Panc1 (cell line): ENCODE data around the gene HNRNPDL.

Experiments
- CTCF ChIP-seq: fragments of 450-650 bp; IDR thresholded peaks from 2 replicates; pipeline ENCODE4 v1.5.1; 2017; ENCODE audit warnings: mild to moderate bottlenecking
- POLR2AphosphoS5 ChIP-seq: IDR thresholded peaks from 2 replicates; pipeline ENCODE4 v1.6.1; 2012; ENCODE audit warnings: mild to moderate bottlenecking, low read depth, low read length, moderate library complexity
- REST ChIP-seq, 2 experiments: IDR thresholded peaks; 2 replicates each; pipeline ENCODE4 v1.6.1; 2011 to 2012; ENCODE audit warnings: low read depth in 2 of 2, control low read depth in 1 of 2, low read length in 1 of 2, mild to moderate bottlenecking in 1 of 2, moderate library complexity in 1 of 2; ENCODE audit not compliant: insufficient read depth in 1 of 2

DNA sequence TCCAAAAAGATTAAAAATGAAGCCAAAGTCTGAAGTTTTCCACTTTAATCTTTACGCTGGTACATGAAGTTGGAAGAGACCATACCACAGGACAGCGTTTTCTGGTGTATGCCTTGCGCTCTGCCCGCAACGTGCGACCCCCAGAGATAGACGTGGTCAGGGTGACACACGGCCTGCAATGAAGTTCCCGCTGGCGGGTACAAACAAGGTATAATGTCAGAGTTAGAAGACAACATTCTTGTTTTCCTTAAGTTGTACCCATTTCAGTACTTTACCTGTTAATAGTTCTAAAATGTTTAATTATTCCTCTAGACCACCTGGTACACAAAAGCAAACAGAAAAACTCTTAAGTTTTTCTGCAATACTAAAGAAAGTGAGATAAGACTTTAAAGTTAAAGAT is 4.8 kb downstream of the HNRNPDL start:
- no peak for TF ChIP-seq REST (IDR thresholded peaks at IDR 0.05; ENCODE audit: insufficient read depth in 1 of 2, low read depth in 2 of 2, low read length in 1 of 2)
- no peak for TF ChIP-seq POLR2AphosphoS5
- no peak for TF ChIP-seq CTCF
